HepG2 (cell line): ENCODE measurements around the gene CYP2J2. TPM values are rescaled to one million over a fixed set of nuclear protein-coding genes. Genes with fewer than 3 reads are reported as not detected.

ENCODE experiments used
- BCL6 ChIP-seq: IDR thresholded peaks from 2 replicates; pipeline ENCODE4 v1.6.1; 2016; ENCODE audit warnings: missing genetic modification reagents, missing compliant biosample characterization
- BRD4 ChIP-seq: sonication (generic); formaldehyde crosslinking; IDR thresholded peaks from 2 replicates; pipeline ENCODE4 v1.4.0; 2020; ENCODE audit warnings: missing genetic modification reagents
- HNRNPH1 ChIP-seq: fragments of 200-400 bp; formaldehyde crosslinking; optimal IDR thresholded peaks from 2 replicates; pipeline ENCODE3; 2017; ENCODE audit warnings: mild to moderate bottlenecking, low read depth, low read length
- HOXA9 ChIP-seq: sonication (generic); formaldehyde crosslinking; IDR thresholded peaks from 2 replicates; pipeline ENCODE4 v1.8.1; 2022; ENCODE audit warnings: missing genetic modification reagents, mild to moderate bottlenecking, moderate library complexity, borderline replicate concordance
- MAFG ChIP-seq: sonication (generic); formaldehyde crosslinking; IDR thresholded peaks from 2 replicates; pipeline ENCODE4 v1.5.1; 2020; ENCODE audit warnings: mild to moderate bottlenecking, missing genetic modification reagents
- MIER3 ChIP-seq: IDR thresholded peaks from 2 replicates; pipeline ENCODE4 v1.6.1; 2016; ENCODE audit warnings: missing compliant biosample characterization, borderline replicate concordance
- NFKB2 ChIP-seq: sonication (generic); formaldehyde crosslinking; IDR thresholded peaks from 2 replicates; pipeline ENCODE4 v1.4.0; 2020; ENCODE audit warnings: missing genetic modification reagents, borderline replicate concordance
- SIN3A ChIP-seq: IDR thresholded peaks from 2 replicates; pipeline ENCODE4 v1.6.1; 2011; ENCODE audit warnings: low read depth, mild to moderate bottlenecking, control low read depth, low read length, borderline replicate concordance
- SMAD3 ChIP-seq: sonication (generic); formaldehyde crosslinking; IDR thresholded peaks from 2 replicates; pipeline ENCODE4 v1.4.0; 2020; ENCODE audit warnings: missing genetic modification reagents
- SP4 ChIP-seq: sonication (generic); formaldehyde crosslinking; IDR thresholded peaks from 2 replicates; pipeline ENCODE4 v1.8.1; 2023; ENCODE audit warnings: mild to moderate bottlenecking, missing genetic modification reagents
- ZNF264 ChIP-seq: sonication (generic); formaldehyde crosslinking; IDR thresholded peaks from 2 replicates; pipeline ENCODE4 v1.4.0; 2020; ENCODE audit warnings: missing genetic modification reagents
- polyA plus RNA-seq, 8 experiments: library from polyadenylated mRNA; depleted of rRNA in 3 of 8; stranded (reverse) in 7 of 8; unstranded in 1 of 8; fragments of >200 nt; fragmentation: Illumina TruSeq in 4 of 8; extraction: Trizol in 4 of 8; gene quantifications; 2 replicates each; pipeline versions ENCODE4 v1.2.1 to v1.2.3, GENCODE V29; 2011 to 2016; ENCODE audit warnings: low read depth in 4 of 8, missing spikeins in 1 of 8, mixed read lengths in 1 of 8; ENCODE audit not compliant: insufficient read depth in 1 of 8
- total RNA-seq, 5 experiments: library from RNA; depleted of rRNA; stranded (reverse); fragments of >200 nt; fragmentation: Illumina TruSeq; extraction: Trizol; gene quantifications; 2 replicates each; pipeline ENCODE4 v1.2.3, GENCODE V29; 2016; ENCODE audit warnings: low read depth in 1 of 5
- TF ChIP-seq, protein P1 (sequence below): sonication (generic); formaldehyde crosslinking; IDR thresholded peaks from 2 replicates; pipeline ENCODE4 v1.8.0; 2022; ENCODE audit warnings: low read depth, missing genetic modification reagents
- TF ChIP-seq, protein P2 (sequence below): IDR thresholded peaks from 2 replicates; pipeline ENCODE4 v1.6.1; 2016; ENCODE audit warnings: missing compliant biosample characterization, missing genetic modification reagents, borderline replicate concordance
- TF ChIP-seq, protein P3 (sequence below): IDR thresholded peaks from 2 replicates; pipeline ENCODE4 v1.4.0; 2020; ENCODE audit warnings: mild to moderate bottlenecking, missing genetic modification reagents
- TF ChIP-seq, protein P4 (sequence below): sonication (generic); formaldehyde crosslinking; IDR thresholded peaks from 2 replicates; pipeline ENCODE4 v1.5.1; 2020; ENCODE audit warnings: mild to moderate bottlenecking, moderate library complexity, missing genetic modification reagents
- TF ChIP-seq, protein P5 (sequence below): sonication (generic); formaldehyde crosslinking; IDR thresholded peaks from 2 replicates; pipeline ENCODE4 v1.4.0; 2020; ENCODE audit warnings: mild to moderate bottlenecking, missing genetic modification reagents
- TF ChIP-seq, protein P6 (sequence below): IDR thresholded peaks from 2 replicates; pipeline ENCODE4 v1.6.1; 2016; ENCODE audit warnings: low read depth, borderline replicate concordance

CYP2J2 gene
- total and polyA plus RNA-seq, 2 of the 13 experiments (the other 11 are each of a cell fraction or from before 2014, with no cell fraction given) = 2.1 to 5.9 TPM

DNA sequence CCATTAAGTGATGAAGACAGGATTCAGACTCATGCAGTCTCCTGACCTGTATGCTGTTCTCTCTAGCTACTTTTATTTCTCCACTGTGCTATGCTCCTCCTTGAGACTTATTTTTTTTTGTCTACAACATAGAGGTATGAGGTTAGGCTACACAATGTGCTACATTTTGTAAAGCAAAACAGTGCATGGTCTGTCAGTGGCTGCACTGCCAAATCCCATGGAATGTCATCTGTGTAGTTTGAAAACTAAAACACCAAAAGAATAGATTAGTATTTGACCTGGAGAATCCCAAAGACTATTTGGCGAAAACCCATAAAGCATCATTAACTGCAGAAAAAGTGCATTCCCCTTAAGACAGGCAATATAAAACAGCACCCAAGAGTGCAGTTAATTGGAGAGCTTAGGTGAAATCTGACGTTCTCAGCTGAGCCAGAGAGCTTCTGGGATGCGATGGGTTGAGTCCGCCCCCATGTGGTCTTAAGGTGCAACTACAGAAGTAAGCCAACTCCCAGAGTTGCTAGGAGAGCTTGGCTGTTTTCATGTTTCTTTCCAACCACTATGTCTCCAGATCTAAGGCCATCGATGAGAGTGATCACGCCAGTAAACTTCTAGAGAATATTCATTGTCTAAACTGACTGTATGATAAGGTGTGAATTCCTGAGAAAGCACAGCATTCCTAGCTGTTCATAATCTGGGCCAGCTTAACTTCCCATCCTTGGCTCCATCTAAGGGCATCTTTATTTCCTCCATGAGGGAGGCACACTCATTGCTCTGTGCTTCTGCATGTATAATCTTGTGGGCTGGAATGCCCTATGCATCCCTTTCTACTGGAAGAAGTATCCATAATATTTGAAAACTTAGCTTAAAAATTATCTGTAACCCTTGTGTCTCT is 20.7 kb upstream of the CYP2J2 start (continued):
- TF ChIP-seq, protein P1, sequence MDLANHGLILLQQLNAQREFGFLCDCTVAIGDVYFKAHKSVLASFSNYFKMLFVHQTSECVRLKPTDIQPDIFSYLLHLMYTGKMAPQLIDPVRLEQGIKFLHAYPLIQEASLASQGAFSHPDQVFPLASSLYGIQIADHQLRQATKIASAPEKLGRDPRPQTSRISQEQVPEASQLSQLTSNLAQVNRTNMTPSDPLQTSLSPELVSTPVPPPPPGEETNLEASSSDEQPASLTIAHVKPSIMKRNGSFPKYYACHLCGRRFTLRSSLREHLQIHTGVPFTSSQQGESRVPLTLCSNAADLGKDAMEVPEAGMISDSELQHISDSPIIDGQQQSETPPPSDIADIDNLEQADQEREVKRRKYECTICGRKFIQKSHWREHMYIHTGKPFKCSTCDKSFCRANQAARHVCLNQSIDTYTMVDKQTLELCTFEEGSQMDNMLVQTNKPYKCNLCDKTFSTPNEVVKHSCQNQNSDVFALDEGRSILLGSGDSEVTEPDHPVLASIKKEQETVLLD (CRISPR knock-in tag) = no peak
- TF ChIP-seq ZNF264 = no peak
- no peak for TF ChIP-seq NFKB2 (CRISPR knock-in tag)
- 0 out of 2 replicates have a peak, but pooled peaks have one; percentile 36 for TF ChIP-seq SMAD3
- TF ChIP-seq HNRNPH1 = no peak
- 0 out of 2 replicates have a peak, but pooled peaks have one; percentile 15 for TF ChIP-seq BCL6
- TF ChIP-seq MIER3 (CRISPR knock-in tag) = no peak
- no peak for TF ChIP-seq HOXA9
- TF ChIP-seq SP4 (CRISPR knock-in tag) = no peak
- TF ChIP-seq, protein P2, sequence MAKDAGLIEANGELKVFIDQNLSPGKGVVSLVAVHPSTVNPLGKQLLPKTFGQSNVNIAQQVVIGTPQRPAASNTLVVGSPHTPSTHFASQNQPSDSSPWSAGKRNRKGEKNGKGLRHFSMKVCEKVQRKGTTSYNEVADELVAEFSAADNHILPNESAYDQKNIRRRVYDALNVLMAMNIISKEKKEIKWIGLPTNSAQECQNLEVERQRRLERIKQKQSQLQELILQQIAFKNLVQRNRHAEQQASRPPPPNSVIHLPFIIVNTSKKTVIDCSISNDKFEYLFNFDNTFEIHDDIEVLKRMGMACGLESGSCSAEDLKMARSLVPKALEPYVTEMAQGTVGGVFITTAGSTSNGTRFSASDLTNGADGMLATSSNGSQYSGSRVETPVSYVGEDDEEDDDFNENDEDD (CRISPR knock-in tag) = no peak
- TF ChIP-seq, protein P3, sequence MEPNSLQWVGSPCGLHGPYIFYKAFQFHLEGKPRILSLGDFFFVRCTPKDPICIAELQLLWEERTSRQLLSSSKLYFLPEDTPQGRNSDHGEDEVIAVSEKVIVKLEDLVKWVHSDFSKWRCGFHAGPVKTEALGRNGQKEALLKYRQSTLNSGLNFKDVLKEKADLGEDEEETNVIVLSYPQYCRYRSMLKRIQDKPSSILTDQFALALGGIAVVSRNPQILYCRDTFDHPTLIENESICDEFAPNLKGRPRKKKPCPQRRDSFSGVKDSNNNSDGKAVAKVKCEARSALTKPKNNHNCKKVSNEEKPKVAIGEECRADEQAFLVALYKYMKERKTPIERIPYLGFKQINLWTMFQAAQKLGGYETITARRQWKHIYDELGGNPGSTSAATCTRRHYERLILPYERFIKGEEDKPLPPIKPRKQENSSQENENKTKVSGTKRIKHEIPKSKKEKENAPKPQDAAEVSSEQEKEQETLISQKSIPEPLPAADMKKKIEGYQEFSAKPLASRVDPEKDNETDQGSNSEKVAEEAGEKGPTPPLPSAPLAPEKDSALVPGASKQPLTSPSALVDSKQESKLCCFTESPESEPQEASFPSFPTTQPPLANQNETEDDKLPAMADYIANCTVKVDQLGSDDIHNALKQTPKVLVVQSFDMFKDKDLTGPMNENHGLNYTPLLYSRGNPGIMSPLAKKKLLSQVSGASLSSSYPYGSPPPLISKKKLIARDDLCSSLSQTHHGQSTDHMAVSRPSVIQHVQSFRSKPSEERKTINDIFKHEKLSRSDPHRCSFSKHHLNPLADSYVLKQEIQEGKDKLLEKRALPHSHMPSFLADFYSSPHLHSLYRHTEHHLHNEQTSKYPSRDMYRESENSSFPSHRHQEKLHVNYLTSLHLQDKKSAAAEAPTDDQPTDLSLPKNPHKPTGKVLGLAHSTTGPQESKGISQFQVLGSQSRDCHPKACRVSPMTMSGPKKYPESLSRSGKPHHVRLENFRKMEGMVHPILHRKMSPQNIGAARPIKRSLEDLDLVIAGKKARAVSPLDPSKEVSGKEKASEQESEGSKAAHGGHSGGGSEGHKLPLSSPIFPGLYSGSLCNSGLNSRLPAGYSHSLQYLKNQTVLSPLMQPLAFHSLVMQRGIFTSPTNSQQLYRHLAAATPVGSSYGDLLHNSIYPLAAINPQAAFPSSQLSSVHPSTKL (CRISPR knock-in tag) = 0 out of 2 replicates have a peak, but pooled peaks have one; percentile 14
- TF ChIP-seq, protein P4, sequence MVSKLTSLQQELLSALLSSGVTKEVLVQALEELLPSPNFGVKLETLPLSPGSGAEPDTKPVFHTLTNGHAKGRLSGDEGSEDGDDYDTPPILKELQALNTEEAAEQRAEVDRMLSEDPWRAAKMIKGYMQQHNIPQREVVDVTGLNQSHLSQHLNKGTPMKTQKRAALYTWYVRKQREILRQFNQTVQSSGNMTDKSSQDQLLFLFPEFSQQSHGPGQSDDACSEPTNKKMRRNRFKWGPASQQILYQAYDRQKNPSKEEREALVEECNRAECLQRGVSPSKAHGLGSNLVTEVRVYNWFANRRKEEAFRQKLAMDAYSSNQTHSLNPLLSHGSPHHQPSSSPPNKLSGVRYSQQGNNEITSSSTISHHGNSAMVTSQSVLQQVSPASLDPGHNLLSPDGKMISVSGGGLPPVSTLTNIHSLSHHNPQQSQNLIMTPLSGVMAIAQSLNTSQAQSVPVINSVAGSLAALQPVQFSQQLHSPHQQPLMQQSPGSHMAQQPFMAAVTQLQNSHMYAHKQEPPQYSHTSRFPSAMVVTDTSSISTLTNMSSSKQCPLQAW (CRISPR knock-in tag) = peak; percentile 23; the same call in 1 of the 2 replicates
- TF ChIP-seq, protein P5, sequence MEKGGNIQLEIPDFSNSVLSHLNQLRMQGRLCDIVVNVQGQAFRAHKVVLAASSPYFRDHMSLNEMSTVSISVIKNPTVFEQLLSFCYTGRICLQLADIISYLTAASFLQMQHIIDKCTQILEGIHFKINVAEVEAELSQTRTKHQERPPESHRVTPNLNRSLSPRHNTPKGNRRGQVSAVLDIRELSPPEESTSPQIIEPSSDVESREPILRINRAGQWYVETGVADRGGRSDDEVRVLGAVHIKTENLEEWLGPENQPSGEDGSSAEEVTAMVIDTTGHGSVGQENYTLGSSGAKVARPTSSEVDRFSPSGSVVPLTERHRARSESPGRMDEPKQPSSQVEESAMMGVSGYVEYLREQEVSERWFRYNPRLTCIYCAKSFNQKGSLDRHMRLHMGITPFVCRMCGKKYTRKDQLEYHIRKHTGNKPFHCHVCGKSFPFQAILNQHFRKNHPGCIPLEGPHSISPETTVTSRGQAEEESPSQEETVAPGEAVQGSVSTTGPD = no peak
- no peak for TF ChIP-seq BRD4 (CRISPR knock-in tag)
- TF ChIP-seq SIN3A = no peak
- no peak for TF ChIP-seq MAFG
- TF ChIP-seq, protein P6, sequence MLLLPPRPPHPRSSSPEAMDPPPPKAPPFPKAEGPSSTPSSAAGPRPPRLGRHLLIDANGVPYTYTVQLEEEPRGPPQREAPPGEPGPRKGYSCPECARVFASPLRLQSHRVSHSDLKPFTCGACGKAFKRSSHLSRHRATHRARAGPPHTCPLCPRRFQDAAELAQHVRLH = no peak
